C4-2B (cell line): ENCODE measurements around the gene BPGM.

Source experiments
- H3K27ac ChIP-seq: fragments of 450-650 bp; 2 replicates; pipeline ENCODE4 v1.5.1; 2017
- ZFX ChIP-seq: fragments of 450-650 bp; IDR thresholded peaks from 2 replicates; pipeline ENCODE4 v1.6.1; 2017
- TF ChIP-seq, protein P1 (sequence below): fragments of 450-650 bp; conservative IDR thresholded peaks from 2 replicates; pipeline ENCODE4 v1.5.1; 2017; ENCODE audit warnings: mild to moderate bottlenecking

The BPGM gene

DNA sequence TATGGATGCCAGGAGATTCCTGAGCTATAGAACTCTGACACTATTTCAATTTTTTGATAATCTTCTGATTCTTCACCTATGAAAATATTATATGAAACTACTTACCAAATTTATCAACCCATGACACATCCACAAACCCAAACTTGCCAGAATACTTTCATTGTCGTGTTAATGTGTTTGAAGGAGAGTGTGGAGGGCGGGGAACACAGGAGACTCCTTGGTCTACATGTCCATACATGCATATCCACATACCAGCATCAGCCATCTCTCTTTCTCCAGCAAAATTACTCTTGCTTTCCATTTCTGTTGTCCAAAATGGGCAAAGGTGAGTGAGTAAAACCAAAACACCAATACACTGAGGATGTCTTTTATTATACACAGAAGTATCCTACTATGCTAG, 23.5 kb upstream of the BPGM start:
- no peak for TF ChIP-seq ZFX
- TF ChIP-seq, protein P1, sequence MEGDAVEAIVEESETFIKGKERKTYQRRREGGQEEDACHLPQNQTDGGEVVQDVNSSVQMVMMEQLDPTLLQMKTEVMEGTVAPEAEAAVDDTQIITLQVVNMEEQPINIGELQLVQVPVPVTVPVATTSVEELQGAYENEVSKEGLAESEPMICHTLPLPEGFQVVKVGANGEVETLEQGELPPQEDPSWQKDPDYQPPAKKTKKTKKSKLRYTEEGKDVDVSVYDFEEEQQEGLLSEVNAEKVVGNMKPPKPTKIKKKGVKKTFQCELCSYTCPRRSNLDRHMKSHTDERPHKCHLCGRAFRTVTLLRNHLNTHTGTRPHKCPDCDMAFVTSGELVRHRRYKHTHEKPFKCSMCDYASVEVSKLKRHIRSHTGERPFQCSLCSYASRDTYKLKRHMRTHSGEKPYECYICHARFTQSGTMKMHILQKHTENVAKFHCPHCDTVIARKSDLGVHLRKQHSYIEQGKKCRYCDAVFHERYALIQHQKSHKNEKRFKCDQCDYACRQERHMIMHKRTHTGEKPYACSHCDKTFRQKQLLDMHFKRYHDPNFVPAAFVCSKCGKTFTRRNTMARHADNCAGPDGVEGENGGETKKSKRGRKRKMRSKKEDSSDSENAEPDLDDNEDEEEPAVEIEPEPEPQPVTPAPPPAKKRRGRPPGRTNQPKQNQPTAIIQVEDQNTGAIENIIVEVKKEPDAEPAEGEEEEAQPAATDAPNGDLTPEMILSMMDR, result no peak
- no peak overlapping the region for H3K27ac ChIP-seq

DNA sequence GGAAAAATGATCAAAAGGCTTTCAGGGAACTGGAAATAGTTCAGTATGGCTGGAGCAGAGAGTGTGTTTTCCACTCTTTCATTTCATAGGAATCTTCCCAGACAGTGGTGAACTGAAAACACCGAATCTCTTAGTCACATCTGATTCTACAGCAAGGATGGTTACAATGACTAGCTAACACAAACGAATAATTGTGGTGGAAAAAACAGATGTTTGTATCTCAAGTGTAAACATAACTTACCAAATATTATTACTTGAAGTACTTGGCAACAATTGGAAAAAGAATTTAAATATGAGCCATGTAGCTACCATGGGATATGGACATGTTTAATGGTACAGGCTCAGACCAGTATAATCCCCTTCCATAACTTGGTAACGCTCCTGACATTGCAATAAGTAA, 21.1 kb upstream of the BPGM start:
- TF ChIP-seq, protein P1, result no peak
- H3K27ac ChIP-seq, result no peak overlapping the region

DNA sequence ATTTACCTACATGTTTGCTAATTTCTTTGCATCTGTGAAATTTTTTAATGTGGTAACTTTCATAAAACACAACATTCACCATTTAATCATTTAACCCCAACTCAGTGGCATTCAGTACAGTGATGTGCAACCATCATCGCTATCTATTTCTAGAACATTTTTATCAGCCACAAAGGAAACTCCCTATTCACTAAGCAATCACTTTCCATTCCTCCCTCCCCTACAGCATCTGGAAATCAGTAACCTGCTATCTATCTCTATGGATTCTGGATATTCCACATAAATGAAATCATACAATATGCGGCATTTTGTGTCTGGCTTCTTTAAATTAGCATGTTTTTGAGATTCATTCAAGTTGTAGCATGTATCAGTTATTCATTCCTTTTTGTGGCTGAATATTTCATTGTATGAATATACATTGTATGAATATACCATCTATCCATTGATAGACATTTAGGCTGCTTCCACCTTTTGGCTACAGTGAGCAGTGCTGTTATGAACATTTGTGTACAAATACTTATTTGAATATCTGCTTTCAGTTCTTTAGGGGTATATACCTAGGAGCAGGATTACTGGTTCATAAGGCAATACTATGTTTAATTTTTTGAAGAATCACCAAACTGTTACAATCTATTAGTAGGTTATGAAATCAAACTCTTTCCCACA, 19.4 kb upstream of the BPGM start:
- H3K27ac ChIP-seq, result no peak overlapping the region
- TF ChIP-seq, protein P1, result no peak
- no peak for TF ChIP-seq ZFX

DNA sequence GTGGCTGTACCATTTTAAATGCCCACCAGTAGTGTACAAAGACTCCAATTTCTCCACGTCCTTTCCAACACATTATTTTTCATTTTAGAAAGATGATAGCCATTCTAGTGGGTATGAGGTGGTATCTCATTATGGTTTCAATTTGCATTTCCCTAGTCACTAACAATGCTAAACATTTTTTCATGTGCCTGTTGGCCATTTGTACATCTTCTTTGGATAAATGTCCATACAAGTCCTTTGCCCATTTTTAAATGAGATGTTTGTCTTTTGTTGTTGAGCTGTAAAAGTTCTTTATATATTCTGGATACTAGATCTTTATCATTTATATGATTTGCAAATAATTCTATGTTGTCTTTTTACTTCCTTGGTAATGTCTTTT, 18.9 kb upstream of the BPGM start:
- TF ChIP-seq, protein P1, result no peak
- TF ChIP-seq ZFX, result no peak
- no peak overlapping the region for H3K27ac ChIP-seq

DNA sequence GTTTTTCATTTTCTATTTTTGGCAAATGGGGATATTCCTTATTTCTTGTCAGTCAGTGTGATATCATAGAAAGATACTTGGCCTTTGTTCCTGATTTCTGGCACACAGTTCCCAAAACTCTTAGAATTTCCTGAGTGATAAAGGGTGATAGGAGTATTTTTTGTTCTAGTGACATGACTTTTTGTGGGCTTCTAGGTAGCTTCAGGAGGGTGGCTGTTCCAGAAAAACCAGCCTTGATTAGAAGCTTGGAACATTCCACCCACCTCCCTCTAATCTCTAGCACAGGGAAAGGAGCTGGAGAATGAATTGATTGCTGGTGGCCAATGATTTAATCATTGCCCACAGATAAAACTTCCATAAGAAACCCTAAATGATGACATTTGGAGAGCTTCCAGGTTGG, 17.2 kb upstream of the BPGM start:
- no peak overlapping the region for H3K27ac ChIP-seq
- no peak for TF ChIP-seq ZFX
- TF ChIP-seq, protein P1, result no peak

DNA sequence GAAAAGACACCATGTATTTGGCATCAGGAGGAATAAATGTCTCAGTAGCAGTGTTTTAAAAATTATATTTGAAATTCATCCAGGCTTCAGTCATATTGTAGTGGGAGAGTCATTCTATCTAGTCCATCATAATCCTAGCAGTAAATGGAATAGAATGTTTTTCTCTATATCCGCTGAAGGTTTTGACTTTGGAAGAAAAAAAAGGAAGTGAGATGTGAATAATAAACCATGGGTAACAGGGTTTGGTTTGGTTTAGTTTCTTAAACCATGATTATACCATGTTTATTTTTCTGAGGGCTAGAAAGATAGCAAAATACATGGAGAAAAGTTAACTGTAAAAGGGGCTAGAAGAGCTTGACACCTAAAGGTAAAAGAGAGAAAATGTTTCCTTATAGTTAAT, 16.4 kb upstream of the BPGM start:
- no peak overlapping the region for H3K27ac ChIP-seq
- TF ChIP-seq, protein P1, result no peak

DNA sequence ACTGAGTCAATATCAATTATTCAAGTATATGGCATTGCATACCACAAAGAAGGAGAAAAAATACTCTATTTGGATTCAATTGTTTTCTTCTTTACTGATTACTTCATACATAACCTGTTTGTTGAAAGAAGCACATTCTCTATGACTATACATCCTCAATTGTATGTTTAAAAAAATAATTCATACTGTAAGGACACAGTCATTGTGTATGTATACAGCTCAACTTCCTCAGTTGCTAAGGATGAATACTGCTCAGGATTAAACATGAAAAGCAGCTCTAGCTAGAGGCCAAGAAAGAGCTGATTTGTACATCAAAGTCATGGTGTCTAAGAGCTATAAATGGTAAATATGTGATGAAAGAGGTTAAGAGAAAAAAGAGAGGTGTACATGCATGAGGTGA, 15.8 kb upstream of the BPGM start:
- no peak overlapping the region for H3K27ac ChIP-seq
- TF ChIP-seq ZFX, result no peak
- TF ChIP-seq, protein P1, result no peak
